Lung microvascular endothelial cell (primary cell): ENCODE measurements around the gene PLEKHA6. TPM values are rescaled to one million over a fixed set of nuclear protein-coding genes. Genes with fewer than 3 reads are reported as not detected.

Experiments used
- total RNA-seq: library from RNA; depleted of rRNA; stranded (reverse); fragments of >200 nt; gene quantifications from 2 replicates; pipeline ENCODE4 v1.2.1, GENCODE V29; 2014

Gene PLEKHA6
- total RNA-seq, 1 donor from 2014 or later: 0.40 TPM

Other genes starting within 250 kb of the PLEKHA6 start
- gene ETNK2, start 207.9 kb downstream of the PLEKHA6 start, total RNA-seq: 6.9 and 9.4 TPM in 2 replicates
- not detected in 2 replicates for gene REN, start 193.6 kb downstream of the PLEKHA6 start, total RNA-seq
- 0.22 and 0.40 TPM in 2 replicates for gene KISS1, start 163.4 kb downstream of the PLEKHA6 start, total RNA-seq
- under 0.01 TPM in 2 replicates for gene GOLT1A, start 145.9 kb downstream of the PLEKHA6 start, total RNA-seq
- gene PPP1R15B, start 51.9 kb upstream of the PLEKHA6 start, total RNA-seq: 15.3 and 21.0 TPM in 2 replicates
- gene PIK3C2B, start 134.9 kb upstream of the PLEKHA6 start, total RNA-seq: 10.7 and 15.5 TPM in 2 replicates
- gene MDM4, start 156.5 kb upstream of the PLEKHA6 start, total RNA-seq: 7.0 and 15.9 TPM in 2 replicates